HepG2 (cell line): ENCODE results near the gene ZNF491. TPM values are rescaled to one million over a fixed set of nuclear protein-coding genes. Genes with fewer than 3 reads are reported as not detected.

ENCODE experiments used
- DMAP1 ChIP-seq: IDR thresholded peaks from 2 replicates; pipeline ENCODE4 v1.6.1; 2016
- EEA1 ChIP-seq: sonication (generic); formaldehyde crosslinking; IDR thresholded peaks from 2 replicates; pipeline ENCODE4 v1.5.1; 2020; ENCODE audit warnings: mild to moderate bottlenecking, missing genetic modification reagents, borderline replicate concordance
- MEIS2 ChIP-seq: sonication (generic); formaldehyde crosslinking; IDR thresholded peaks from 2 replicates; pipeline ENCODE4 v1.9.0; 2021; ENCODE audit warnings: mild to moderate bottlenecking, missing genetic modification reagents
- RARA ChIP-seq: IDR thresholded peaks from 2 replicates; pipeline ENCODE4 v1.6.1; 2016; ENCODE audit warnings: missing genetic modification reagents, missing compliant biosample characterization
- SIX4 ChIP-seq: sonication (generic); formaldehyde crosslinking; IDR thresholded peaks from 2 replicates; pipeline ENCODE4 v1.4.0; 2020; ENCODE audit warnings: missing genetic modification reagents
- ZBTB7A ChIP-seq: sonication (generic); formaldehyde crosslinking; IDR thresholded peaks from 2 replicates; pipeline ENCODE4 v1.8.0; 2022; ENCODE audit warnings: mild to moderate bottlenecking, missing genetic modification reagents
- ZMYM3 ChIP-seq: sonication (generic); formaldehyde crosslinking; IDR thresholded peaks from 2 replicates; pipeline ENCODE4 v1.5.1; 2020; ENCODE audit warnings: mild to moderate bottlenecking, missing genetic modification reagents
- ZNF292 ChIP-seq: sonication (generic); formaldehyde crosslinking; IDR thresholded peaks from 2 replicates; pipeline ENCODE4 v1.8.1; 2022; ENCODE audit warnings: mild to moderate bottlenecking, low read depth, missing genetic modification reagents, borderline replicate concordance
- ZNF383 ChIP-seq: sonication (generic); formaldehyde crosslinking; IDR thresholded peaks from 2 replicates; pipeline ENCODE4 v1.4.0; 2020; ENCODE audit warnings: missing genetic modification reagents, mild to moderate bottlenecking, borderline replicate concordance
- polyA plus RNA-seq, 8 experiments: library from polyadenylated mRNA; depleted of rRNA in 3 of 8; stranded (reverse) in 7 of 8; unstranded in 1 of 8; fragments of >200 nt; fragmentation: Illumina TruSeq in 4 of 8; extraction: Trizol in 4 of 8; gene quantifications; 2 replicates each; pipeline versions ENCODE4 v1.2.1 to v1.2.3, GENCODE V29; 2011 to 2016; ENCODE audit warnings: low read depth in 4 of 8, missing spikeins in 1 of 8, mixed read lengths in 1 of 8; ENCODE audit not compliant: insufficient read depth in 1 of 8
- total RNA-seq, 5 experiments: library from RNA; depleted of rRNA; stranded (reverse); fragments of >200 nt; fragmentation: Illumina TruSeq; extraction: Trizol; gene quantifications; 2 replicates each; pipeline ENCODE4 v1.2.3, GENCODE V29; 2016; ENCODE audit warnings: low read depth in 1 of 5
- TF ChIP-seq, protein P1 (sequence below): sonication (generic); formaldehyde crosslinking; IDR thresholded peaks from 2 replicates; pipeline ENCODE4 v1.5.1; 2020; ENCODE audit warnings: missing genetic modification reagents, mild to moderate bottlenecking, borderline replicate concordance
- TF ChIP-seq, protein P2 (sequence below), 2 experiments: IDR thresholded peaks; 2 replicates each; pipeline ENCODE4 v1.6.1; 2011 to 2012; ENCODE audit warnings: low read length in 2 of 2, borderline replicate concordance in 1 of 2, low read depth in 1 of 2, mild to moderate bottlenecking in 1 of 2, moderate library complexity in 1 of 2
- TF ChIP-seq, protein P3 (sequence below): sonication (generic); formaldehyde crosslinking; IDR thresholded peaks from 2 replicates; pipeline ENCODE4 v1.4.0; 2020; ENCODE audit warnings: low read depth, missing genetic modification reagents
- TF ChIP-seq, protein P4 (sequence below): sonication (generic); formaldehyde crosslinking; IDR thresholded peaks from 2 replicates; pipeline ENCODE4 v1.9.0; 2021; ENCODE audit warnings: missing genetic modification reagents, borderline replicate concordance
- TF ChIP-seq, protein P5 (sequence below): sonication (generic); formaldehyde crosslinking; conservative IDR thresholded peaks from 2 replicates; pipeline ENCODE4 v1.8.1; 2023; ENCODE audit warnings: missing genetic modification reagents

The ZNF491 gene
- total and polyA plus RNA-seq, 2 of the 13 experiments (the other 11 are each of a cell fraction or from before 2014, with no cell fraction given), result 0.57 to 2.2 TPM

DNA sequence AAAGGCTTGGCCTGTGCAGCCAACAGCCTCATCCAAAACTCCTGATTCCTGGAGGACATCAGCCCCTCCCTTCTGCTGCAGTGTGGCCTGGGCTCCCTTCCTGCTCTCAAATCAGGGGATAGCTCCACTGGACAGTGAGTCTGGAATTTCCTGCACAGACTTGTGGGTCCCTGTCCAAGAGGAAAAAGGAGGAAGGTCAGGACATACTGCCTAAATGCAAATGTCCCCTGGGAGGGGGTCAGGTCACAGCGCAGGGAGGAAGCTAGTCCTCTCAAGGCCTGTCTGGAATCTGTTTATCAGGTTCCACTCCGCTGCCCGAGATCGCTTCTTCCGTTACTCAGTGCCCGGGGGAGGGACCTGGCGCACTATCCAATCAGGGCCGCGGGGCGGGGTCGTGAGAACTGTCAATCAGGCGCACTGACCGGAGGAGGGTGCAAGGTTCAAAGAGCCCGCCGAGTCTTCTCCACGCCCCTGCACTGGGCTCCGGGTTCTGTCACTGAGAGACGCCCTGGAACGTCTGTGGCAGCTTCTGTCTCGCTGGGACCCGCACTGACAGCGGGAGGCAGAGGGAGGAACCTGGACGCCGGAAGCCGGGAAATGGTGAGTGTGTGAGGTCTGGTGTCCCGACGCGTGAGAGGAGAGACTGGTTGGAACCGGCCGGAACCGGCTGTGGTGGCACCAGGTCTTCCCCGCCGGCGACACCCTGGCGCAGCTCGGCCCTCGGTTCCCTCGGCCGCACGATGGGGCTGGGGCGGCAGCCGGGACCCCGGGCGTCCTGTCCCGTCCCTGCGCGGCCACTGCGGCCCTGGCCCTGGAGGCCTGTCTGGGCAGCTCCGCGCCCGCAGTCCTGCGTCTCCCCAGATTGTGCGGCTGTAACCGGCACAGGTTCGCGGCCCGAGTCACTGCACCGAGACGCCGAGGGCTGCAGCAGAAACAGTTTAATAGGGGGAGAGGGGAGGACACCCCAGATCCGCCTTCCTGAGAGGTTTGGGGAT, 31.4 kb upstream of the ZNF491 start, which contains the start of gene ZNF441 (continued):
- TF ChIP-seq, protein P1, sequence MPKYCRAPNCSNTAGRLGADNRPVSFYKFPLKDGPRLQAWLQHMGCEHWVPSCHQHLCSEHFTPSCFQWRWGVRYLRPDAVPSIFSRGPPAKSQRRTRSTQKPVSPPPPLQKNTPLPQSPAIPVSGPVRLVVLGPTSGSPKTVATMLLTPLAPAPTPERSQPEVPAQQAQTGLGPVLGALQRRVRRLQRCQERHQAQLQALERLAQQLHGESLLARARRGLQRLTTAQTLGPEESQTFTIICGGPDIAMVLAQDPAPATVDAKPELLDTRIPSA (CRISPR knock-in tag), result no peak
- TF ChIP-seq ZBTB7A (CRISPR knock-in tag) (no peak; the same call in 1 of the 2 replicates), ZMYM3 (CRISPR knock-in tag) (peak; percentile 59; the same call in 1 of the 2 replicates), ZNF383 (CRISPR knock-in tag) (no peak), ZNF292 (CRISPR knock-in tag) (peak; percentile 82; the same call in 1 of the 2 replicates), RARA (CRISPR knock-in tag) (no peak), EEA1 (CRISPR knock-in tag) (no peak), SIX4 (CRISPR knock-in tag) (no peak), DMAP1 (0 out of 2 replicates have a peak, but pooled peaks have one; percentile 30), MEIS2 (CRISPR knock-in tag) (0 out of 2 replicates have a peak, but pooled peaks have one; percentile 15)
- TF ChIP-seq, protein P2, sequence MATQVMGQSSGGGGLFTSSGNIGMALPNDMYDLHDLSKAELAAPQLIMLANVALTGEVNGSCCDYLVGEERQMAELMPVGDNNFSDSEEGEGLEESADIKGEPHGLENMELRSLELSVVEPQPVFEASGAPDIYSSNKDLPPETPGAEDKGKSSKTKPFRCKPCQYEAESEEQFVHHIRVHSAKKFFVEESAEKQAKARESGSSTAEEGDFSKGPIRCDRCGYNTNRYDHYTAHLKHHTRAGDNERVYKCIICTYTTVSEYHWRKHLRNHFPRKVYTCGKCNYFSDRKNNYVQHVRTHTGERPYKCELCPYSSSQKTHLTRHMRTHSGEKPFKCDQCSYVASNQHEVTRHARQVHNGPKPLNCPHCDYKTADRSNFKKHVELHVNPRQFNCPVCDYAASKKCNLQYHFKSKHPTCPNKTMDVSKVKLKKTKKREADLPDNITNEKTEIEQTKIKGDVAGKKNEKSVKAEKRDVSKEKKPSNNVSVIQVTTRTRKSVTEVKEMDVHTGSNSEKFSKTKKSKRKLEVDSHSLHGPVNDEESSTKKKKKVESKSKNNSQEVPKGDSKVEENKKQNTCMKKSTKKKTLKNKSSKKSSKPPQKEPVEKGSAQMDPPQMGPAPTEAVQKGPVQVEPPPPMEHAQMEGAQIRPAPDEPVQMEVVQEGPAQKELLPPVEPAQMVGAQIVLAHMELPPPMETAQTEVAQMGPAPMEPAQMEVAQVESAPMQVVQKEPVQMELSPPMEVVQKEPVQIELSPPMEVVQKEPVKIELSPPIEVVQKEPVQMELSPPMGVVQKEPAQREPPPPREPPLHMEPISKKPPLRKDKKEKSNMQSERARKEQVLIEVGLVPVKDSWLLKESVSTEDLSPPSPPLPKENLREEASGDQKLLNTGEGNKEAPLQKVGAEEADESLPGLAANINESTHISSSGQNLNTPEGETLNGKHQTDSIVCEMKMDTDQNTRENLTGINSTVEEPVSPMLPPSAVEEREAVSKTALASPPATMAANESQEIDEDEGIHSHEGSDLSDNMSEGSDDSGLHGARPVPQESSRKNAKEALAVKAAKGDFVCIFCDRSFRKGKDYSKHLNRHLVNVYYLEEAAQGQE (IDR thresholded peaks at IDR 0.05; ENCODE audit: borderline replicate concordance in 1 of 2, low read depth in 1 of 2, low read length in 2 of 2), result no peak
- TF ChIP-seq, protein P3, sequence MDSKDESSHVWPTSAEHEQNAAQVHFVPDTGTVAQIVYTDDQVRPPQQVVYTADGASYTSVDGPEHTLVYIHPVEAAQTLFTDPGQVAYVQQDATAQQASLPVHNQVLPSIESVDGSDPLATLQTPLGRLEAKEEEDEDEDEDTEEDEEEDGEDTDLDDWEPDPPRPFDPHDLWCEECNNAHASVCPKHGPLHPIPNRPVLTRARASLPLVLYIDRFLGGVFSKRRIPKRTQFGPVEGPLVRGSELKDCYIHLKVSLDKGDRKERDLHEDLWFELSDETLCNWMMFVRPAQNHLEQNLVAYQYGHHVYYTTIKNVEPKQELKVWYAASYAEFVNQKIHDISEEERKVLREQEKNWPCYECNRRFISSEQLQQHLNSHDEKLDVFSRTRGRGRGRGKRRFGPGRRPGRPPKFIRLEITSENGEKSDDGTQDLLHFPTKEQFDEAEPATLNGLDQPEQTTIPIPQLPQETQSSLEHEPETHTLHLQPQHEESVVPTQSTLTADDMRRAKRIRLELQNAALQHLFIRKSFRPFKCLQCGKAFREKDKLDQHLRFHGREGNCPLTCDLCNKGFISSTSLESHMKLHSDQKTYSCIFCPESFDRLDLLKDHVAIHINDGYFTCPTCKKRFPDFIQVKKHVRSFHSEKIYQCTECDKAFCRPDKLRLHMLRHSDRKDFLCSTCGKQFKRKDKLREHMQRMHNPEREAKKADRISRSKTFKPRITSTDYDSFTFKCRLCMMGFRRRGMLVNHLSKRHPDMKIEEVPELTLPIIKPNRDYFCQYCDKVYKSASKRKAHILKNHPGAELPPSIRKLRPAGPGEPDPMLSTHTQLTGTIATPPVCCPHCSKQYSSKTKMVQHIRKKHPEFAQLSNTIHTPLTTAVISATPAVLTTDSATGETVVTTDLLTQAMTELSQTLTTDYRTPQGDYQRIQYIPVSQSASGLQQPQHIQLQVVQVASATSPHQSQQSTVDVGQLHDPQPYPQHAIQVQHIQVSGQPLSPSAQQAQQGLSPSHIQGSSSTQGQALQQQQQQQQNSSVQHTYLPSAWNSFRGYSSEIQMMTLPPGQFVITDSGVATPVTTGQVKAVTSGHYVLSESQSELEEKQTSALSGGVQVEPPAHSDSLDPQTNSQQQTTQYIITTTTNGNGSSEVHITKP (CRISPR knock-in tag), result peak; percentile 65
- TF ChIP-seq, protein P4, sequence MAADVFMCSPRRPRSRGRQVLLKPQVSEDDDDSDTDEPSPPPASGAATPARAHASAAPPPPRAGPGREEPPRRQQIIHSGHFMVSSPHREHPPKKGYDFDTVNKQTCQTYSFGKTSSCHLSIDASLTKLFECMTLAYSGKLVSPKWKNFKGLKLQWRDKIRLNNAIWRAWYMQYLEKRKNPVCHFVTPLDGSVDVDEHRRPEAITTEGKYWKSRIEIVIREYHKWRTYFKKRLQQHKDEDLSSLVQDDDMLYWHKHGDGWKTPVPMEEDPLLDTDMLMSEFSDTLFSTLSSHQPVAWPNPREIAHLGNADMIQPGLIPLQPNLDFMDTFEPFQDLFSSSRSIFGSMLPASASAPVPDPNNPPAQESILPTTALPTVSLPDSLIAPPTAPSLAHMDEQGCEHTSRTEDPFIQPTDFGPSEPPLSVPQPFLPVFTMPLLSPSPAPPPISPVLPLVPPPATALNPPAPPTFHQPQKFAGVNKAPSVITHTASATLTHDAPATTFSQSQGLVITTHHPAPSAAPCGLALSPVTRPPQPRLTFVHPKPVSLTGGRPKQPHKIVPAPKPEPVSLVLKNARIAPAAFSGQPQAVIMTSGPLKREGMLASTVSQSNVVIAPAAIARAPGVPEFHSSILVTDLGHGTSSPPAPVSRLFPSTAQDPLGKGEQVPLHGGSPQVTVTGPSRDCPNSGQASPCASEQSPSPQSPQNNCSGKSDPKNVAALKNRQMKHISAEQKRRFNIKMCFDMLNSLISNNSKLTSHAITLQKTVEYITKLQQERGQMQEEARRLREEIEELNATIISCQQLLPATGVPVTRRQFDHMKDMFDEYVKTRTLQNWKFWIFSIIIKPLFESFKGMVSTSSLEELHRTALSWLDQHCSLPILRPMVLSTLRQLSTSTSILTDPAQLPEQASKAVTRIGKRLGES (CRISPR knock-in tag), result no peak
- TF ChIP-seq, protein P5, sequence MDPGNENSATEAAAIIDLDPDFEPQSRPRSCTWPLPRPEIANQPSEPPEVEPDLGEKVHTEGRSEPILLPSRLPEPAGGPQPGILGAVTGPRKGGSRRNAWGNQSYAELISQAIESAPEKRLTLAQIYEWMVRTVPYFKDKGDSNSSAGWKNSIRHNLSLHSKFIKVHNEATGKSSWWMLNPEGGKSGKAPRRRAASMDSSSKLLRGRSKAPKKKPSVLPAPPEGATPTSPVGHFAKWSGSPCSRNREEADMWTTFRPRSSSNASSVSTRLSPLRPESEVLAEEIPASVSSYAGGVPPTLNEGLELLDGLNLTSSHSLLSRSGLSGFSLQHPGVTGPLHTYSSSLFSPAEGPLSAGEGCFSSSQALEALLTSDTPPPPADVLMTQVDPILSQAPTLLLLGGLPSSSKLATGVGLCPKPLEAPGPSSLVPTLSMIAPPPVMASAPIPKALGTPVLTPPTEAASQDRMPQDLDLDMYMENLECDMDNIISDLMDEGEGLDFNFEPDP (CRISPR knock-in tag), result 0 out of 2 replicates have a peak, but pooled peaks have one; percentile 88
